HEK293T (cell line): ENCODE measurements around the gene LRMDA.

ENCODE experiments used
- CTCF ChIA-PET: fragments of 350-600 bp; formaldehyde crosslinking; extraction: SDS; loops from one replicate; lab custom pipeline; 2021; ENCODE audit warnings: antibody characterized with exemption, inconsistent platforms; lab: Yijun Ruan, JAX
- POLR2A ChIA-PET: fragments of 350-600 bp; formaldehyde crosslinking; extraction: SDS; loops from one replicate; lab custom pipeline; 2020; ENCODE audit warnings: antibody characterized with exemption, inconsistent platforms; lab: Yijun Ruan, JAX
- DNase-seq: peaks from one replicate; pipeline ENCODE4 v3.0.0; 2012; ENCODE audit warnings: mixed read lengths; ENCODE audit errors: extremely low spot score
- ARNT ChIP-seq: fragments of 450-650 bp; IDR thresholded peaks from 2 replicates; pipeline ENCODE4 v1.6.1; 2017; ENCODE audit warnings: mild to moderate bottlenecking
- CTBP1 ChIP-seq: fragments of 450-650 bp; IDR thresholded peaks from 2 replicates; pipeline ENCODE4 v1.6.1; 2016; ENCODE audit warnings: borderline replicate concordance
- ELF4 ChIP-seq: fragments of 450-650 bp; IDR thresholded peaks from 2 replicates; pipeline ENCODE4 v1.6.1; 2017; ENCODE audit warnings: antibody characterized with exemption
- FOXA1 ChIP-seq: fragments of 450-650 bp; IDR thresholded peaks from 2 replicates; pipeline ENCODE4 v1.6.1; 2016; ENCODE audit warnings: mild to moderate bottlenecking
- FOXK2 ChIP-seq: fragments of 450-650 bp; IDR thresholded peaks from 2 replicates; pipeline ENCODE4 v1.6.1; 2016; ENCODE audit warnings: mild to moderate bottlenecking
- FOXM1 ChIP-seq: fragments of 450-650 bp; IDR thresholded peaks from 2 replicates; pipeline ENCODE4 v1.6.1; 2017; ENCODE audit warnings: mild to moderate bottlenecking, borderline replicate concordance
- HDGF ChIP-seq: fragments of 450-650 bp; IDR thresholded peaks from 2 replicates; pipeline ENCODE4 v1.6.1; 2017; ENCODE audit warnings: antibody characterized with exemption, borderline replicate concordance
- L3MBTL2 ChIP-seq: fragments of 450-650 bp; conservative IDR thresholded peaks from 2 replicates; pipeline ENCODE4 v1.6.1; 2016; ENCODE audit warnings: mild to moderate bottlenecking
- LEF1 ChIP-seq: fragments of 450-650 bp; IDR thresholded peaks from 2 replicates; pipeline ENCODE4 v1.6.1; 2017; ENCODE audit warnings: mild to moderate bottlenecking, borderline replicate concordance
- NFRKB ChIP-seq: fragments of 450-650 bp; IDR thresholded peaks from 2 replicates; pipeline ENCODE4 v1.6.1; 2016; ENCODE audit warnings: mild to moderate bottlenecking, moderate library complexity
- PKNOX1 ChIP-seq: fragments of 450-650 bp; IDR thresholded peaks from 2 replicates; pipeline ENCODE4 v1.6.1; 2016
- SUZ12 ChIP-seq: fragments of 450-650 bp; IDR thresholded peaks from 2 replicates; pipeline ENCODE4 v1.6.1; 2016; ENCODE audit warnings: mild to moderate bottlenecking
- TARDBP ChIP-seq: fragments of 450-650 bp; IDR thresholded peaks from 2 replicates; pipeline ENCODE4 v1.6.1; 2016
- ZNF384 ChIP-seq: fragments of 450-650 bp; IDR thresholded peaks from 2 replicates; pipeline ENCODE4 v1.6.1; 2016

Gene LRMDA

GRCh38 chr10:76415554-76415953 is 984.1 kb downstream of the LRMDA start:
- ChIA-PET POLR2A (no interaction called here), CTCF (no interaction called here)
- TF ChIP-seq L3MBTL2 (no peak), HDGF (no peak)
- DNase-seq, result no peak

GRCh38 chr10:76416642-76417041 is 985.2 kb downstream of the LRMDA start:
- TF ChIP-seq ARNT (no peak), FOXA1 (no peak)
- ChIA-PET POLR2A (no interaction called here), CTCF (no interaction called here)
- no peak for DNase-seq

- TF ChIP-seq PKNOX1 (no peak), CTBP1 (no peak), FOXM1 (no peak), FOXK2 (no peak), L3MBTL2 (no peak)
- DNase-seq, result no peak
- ChIA-PET CTCF (no interaction called here), POLR2A (no interaction called here)
These were observed 989.3 kb downstream of the LRMDA start for GRCh38 chr10:76420725-76421124.

- POLR2A ChIA-PET, result no interaction called here
- TF ChIP-seq TARDBP (no peak), NFRKB (no peak), FOXK2 (no peak), LEF1 (no peak), ZNF384 (no peak), L3MBTL2 (no peak), SUZ12 (no peak), ELF4 (no peak)
- no peak for DNase-seq
- CTCF ChIA-PET, result interaction anchor here (0.7 kb wide), 1 partner anchor 12 kb away, joined by 3 read pairs; no protein-coding TSS in a partner anchor
These were observed 991.3 kb downstream of the LRMDA start for GRCh38 chr10:76422769-76423168.

GRCh38 chr10:76428551-76429367 is 997.3 kb downstream of the LRMDA start:
- ChIA-PET CTCF (interaction anchor here (0.9 kb wide), 1 partner anchor 119 kb away, joined by 4 read pairs; no protein-coding TSS in a partner anchor), POLR2A (no interaction called here)
- no peak for DNase-seq
- no peak for TF ChIP-seq FOXM1

GRCh38 chr10:76429368-76430060 is 998.1 kb downstream of the LRMDA start:
- CTCF ChIA-PET, result interaction anchor here (0.7 to 1.4 kb wide), 4 partner anchors 9 to 118 kb away, joined by 3 to 4 read pairs (median 3); no protein-coding TSS in a partner anchor
- POLR2A ChIA-PET, result interaction anchor here (0.6 kb wide), 1 partner anchor 833 kb away, joined by 3 read pairs; no protein-coding TSS in a partner anchor
- no peak for DNase-seq
- TF ChIP-seq TARDBP (no peak), FOXM1 (no peak)

GRCh38 chr10:76430061-76430645 is 998.7 kb downstream of the LRMDA start:
- POLR2A ChIA-PET, result interaction anchor here (1.0 kb wide), 1 partner anchor 8 kb away, joined by 3 read pairs; no protein-coding TSS in a partner anchor
- TF ChIP-seq CTBP1, result no peak
- TF ChIP-seq PKNOX1, result peak; percentile 39; the same call in 1 of the 2 replicates
- CTCF ChIA-PET, result interaction anchor here (0.7 to 1.4 kb wide), 5 partner anchors 9 to 117 kb away, joined by 3 to 4 read pairs (median 3); no protein-coding TSS in a partner anchor
- DNase-seq, result peak; percentile 25
